ENCODE measurements around the gene STKLD1.

- TF ChIP-seq CTCF (IDR thresholded peaks at IDR 0.05; ENCODE audit: low read length) (no peak), EZH2 (optimal IDR thresholded peaks at IDR 0.05; ENCODE audit: low read depth, low read length) (no peak), EZH2phosphoT487 (IDR thresholded peaks at IDR 0.05; ENCODE audit: low read length) (no peak)
Measured at GRCh38 chr9:133423216-133423615, 47.0 kb downstream of the STKLD1 start.

Data from MM.1S (cell line).